Measurements from ENCODE around the gene GPC6.

DNA sequence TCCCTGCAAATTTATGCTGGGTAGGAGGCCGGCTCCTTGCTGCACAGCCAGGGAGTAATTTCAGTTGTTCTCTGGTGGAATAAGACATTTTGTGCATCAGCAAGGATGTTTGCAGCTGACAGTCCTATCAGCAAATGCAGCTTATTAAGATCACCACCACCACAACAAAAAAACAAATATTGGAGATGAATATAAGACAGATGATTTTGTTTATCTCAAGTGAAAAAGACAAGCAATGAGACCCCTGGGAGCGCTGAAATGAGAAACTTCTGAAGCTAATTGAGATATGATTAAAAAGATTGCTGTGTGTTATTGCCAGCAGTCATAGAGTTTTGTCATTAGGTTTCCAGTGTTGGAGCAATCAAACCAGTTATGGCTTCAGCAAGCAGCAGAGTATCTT is 505.6 kb downstream of the GPC6 start:
- TF ChIP-seq, protein P1, sequence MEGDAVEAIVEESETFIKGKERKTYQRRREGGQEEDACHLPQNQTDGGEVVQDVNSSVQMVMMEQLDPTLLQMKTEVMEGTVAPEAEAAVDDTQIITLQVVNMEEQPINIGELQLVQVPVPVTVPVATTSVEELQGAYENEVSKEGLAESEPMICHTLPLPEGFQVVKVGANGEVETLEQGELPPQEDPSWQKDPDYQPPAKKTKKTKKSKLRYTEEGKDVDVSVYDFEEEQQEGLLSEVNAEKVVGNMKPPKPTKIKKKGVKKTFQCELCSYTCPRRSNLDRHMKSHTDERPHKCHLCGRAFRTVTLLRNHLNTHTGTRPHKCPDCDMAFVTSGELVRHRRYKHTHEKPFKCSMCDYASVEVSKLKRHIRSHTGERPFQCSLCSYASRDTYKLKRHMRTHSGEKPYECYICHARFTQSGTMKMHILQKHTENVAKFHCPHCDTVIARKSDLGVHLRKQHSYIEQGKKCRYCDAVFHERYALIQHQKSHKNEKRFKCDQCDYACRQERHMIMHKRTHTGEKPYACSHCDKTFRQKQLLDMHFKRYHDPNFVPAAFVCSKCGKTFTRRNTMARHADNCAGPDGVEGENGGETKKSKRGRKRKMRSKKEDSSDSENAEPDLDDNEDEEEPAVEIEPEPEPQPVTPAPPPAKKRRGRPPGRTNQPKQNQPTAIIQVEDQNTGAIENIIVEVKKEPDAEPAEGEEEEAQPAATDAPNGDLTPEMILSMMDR (IDR thresholded peaks at IDR 0.05; ENCODE audit: poor library complexity), result no peak
- no peak for TF ChIP-seq EZH2phosphoT487 (IDR thresholded peaks at IDR 0.05; ENCODE audit: low read depth, severe bottlenecking, unreplicated experiment)
